Stimulated activated CD4-positive, alpha-beta T cell treated with anti-CD3 and anti-CD28 coated beads, Interleukin-2, amount 100 ng/mL, for 48 hours (primary cell): ENCODE measurements around the gene RBP5.
A peak's percentile ranks its signal among the peaks of the same experiment; 100 is the strongest.
"Not testable (repeated sequence)": the region's sequence is repeated elsewhere in the genome, so short reads cannot be mapped to it uniquely, and the experiment has no call there.

Source experiments
- DNase-seq, 2 donors: peaks; one replicate each; pipeline ENCODE4 v3.0.0-alpha.2; 2020

The RBP5 gene

GRCh38 chr12:7121324-7121723 lies 7.4 kb downstream of the RBP5 start:
- no peak for DNase-seq

- DNase-seq, result no peak
Observed at GRCh38 chr12:7120166-7120565, 8.5 kb downstream of the RBP5 start.

GRCh38 chr12:7118881-7119280 lies 9.8 kb downstream of the RBP5 start:
- no peak for DNase-seq

- DNase-seq, result no peak
Observed at GRCh38 chr12:7117670-7118069, 11.0 kb downstream of the RBP5 start.

- DNase-seq, result no peak
Observed at GRCh38 chr12:7116916-7117315, 11.8 kb downstream of the RBP5 start.

GRCh38 chr12:7116196-7116595 lies 12.5 kb downstream of the RBP5 start:
- DNase-seq, result no peak

- DNase-seq, result no peak
Observed at GRCh38 chr12:7114851-7115250, 13.8 kb downstream of the RBP5 start.

GRCh38 chr12:7114008-7114407 lies 14.7 kb downstream of the RBP5 start:
- DNase-seq, result no peak

- DNase-seq, result peak; percentile 33 to 45
Observed at GRCh38 chr12:7113389-7113871, 15.3 kb downstream of the RBP5 start.

- DNase-seq, result no peak
Observed at GRCh38 chr12:7112041-7112440, 16.6 kb downstream of the RBP5 start.

GRCh38 chr12:7110661-7111060 lies 18.0 kb downstream of the RBP5 start:
- DNase-seq, result no peak

- DNase-seq, result no peak
Observed at GRCh38 chr12:7109572-7109920, 19.1 kb downstream of the RBP5 start.

- peak; percentile 91 for DNase-seq
Observed at GRCh38 chr12:7108796-7109571, 19.7 kb downstream of the RBP5 start, which contains the start of gene C1RL. Gene C1RL, minus strand, starts transcription at chr12:7109214. Its CDS starts 34 bp downstream, at chr12:7109180.

GRCh38 chr12:7108003-7108795 lies 20.5 kb downstream of the RBP5 start:
- peak; percentile 65 to 69 for DNase-seq

- DNase-seq, result no peak
Observed at GRCh38 chr12:7107636-7108002, 21.1 kb downstream of the RBP5 start.

- DNase-seq, result not testable (repeated sequence)
Observed at GRCh38 chr12:7107181-7107580, 21.5 kb downstream of the RBP5 start.

- DNase-seq, result no peak
Observed at GRCh38 chr12:7106082-7106481, 22.6 kb downstream of the RBP5 start.

GRCh38 chr12:7103837-7104584 lies 24.7 kb downstream of the RBP5 start:
- no peak for DNase-seq

- DNase-seq, result no peak
Observed at GRCh38 chr12:7102582-7102981, 26.1 kb downstream of the RBP5 start.

GRCh38 chr12:7101694-7102131 lies 27.0 kb downstream of the RBP5 start:
- DNase-seq, result no peak

- DNase-seq, result no peak
Observed at GRCh38 chr12:7101047-7101693, 27.5 kb downstream of the RBP5 start.

GRCh38 chr12:7100239-7100638 lies 28.4 kb downstream of the RBP5 start:
- no peak for DNase-seq
